HUDEP-2 (cell line): Measurements from ENCODE around the gene TM9SF3.
A peak's percentile ranks its signal among the peaks of the same experiment; 100 is the strongest.

Experiments used
- DNase-seq, 76 experiments: peaks; one replicate each; lab custom pipeline; 2025; ENCODE audit not compliant: unreplicated experiment in 76 of 76; lab: John Stamatoyannopoulos, UW

The TM9SF3 gene

GRCh38 chr10:96513305-96513697, 73.5 kb downstream of the TM9SF3 start:
- DNase-seq, result no peak

DNA sequence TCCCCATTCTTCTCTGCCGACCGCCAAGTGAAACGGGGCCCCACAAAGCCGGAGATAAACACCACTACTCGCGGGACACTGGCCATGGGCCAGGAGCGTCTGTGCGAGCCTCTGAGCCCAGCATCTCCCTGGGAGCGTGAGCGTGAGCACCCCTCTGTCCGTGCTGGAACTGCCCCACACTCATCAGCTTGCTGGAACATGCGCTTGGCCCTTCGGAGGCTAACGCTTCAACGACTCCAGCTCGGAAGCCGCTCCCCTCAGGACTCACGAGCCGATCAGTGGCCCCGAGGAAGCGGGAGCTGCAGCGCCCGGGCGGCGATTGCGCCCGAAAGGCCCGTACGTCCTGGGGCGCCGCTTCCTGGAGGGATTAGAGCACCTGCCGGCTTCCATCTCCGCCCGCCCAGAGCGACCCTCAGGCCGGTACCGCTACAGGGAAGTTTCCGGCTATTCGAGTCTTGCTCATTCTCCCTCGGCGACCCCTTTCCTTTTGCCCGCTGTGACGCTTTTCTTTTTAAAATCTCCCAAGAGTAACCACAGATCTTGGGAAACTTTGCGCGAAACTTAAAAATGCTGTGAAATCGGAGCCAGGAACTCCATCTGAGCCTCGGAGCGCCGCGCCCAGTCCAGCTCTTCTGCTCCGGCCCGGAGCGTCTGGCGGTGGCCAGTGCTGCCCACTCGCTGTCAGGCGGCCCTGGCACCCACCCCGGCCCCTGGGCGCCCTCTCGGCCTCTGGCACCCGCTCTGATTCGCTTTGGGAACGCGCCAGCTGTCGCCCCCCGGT, 74.1 kb downstream of the TM9SF3 start:
- DNase-seq, result peak in 8 of 76 experiments; percentile 4 to 29 (median 13)

DNA sequence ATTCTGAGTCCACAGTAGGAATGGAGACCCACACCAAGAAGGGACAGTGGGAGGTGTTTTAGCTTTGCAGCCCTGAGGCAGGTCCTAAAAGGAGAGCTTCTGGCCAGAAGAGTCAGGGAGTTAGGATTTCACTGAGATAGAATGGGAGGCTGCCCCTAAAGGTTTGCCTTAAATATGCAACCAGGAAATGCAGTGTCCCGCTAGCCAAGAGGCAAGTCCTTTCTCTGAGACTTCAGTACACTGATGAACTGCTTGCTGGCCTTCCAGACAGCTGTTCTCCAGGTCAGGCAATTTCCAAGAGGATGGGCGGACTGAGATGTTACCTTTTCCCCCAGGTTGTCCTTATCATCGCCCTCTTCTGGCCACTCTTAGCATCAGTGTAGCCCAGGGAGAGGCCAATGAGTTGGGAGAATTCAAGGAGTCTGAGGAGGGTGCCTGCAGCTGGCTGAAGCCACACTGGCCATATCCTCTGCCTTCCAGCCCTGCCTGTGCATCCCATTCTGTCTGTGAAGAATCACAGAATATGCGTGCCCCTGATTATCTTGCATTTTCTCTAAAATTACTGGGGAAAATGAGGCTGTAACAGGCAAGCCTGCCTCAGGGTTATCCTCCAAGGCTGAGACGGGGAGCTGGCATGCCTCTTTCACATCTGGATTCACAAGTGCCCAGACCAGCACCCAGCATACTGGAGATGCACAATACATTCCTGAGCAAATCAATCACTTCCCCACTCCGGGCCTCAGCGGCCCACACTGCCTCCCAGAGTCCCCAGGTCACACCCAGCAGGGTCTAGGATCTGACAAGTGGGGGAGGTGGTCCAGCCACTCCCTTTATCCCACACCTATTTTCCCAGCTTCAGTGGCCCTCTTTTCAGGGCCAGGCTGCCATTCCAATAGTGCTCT, 75.5 kb downstream of the TM9SF3 start:
- peak in 36 of 76 experiments; percentile 4 to 57 (median 22) for DNase-seq

DNA sequence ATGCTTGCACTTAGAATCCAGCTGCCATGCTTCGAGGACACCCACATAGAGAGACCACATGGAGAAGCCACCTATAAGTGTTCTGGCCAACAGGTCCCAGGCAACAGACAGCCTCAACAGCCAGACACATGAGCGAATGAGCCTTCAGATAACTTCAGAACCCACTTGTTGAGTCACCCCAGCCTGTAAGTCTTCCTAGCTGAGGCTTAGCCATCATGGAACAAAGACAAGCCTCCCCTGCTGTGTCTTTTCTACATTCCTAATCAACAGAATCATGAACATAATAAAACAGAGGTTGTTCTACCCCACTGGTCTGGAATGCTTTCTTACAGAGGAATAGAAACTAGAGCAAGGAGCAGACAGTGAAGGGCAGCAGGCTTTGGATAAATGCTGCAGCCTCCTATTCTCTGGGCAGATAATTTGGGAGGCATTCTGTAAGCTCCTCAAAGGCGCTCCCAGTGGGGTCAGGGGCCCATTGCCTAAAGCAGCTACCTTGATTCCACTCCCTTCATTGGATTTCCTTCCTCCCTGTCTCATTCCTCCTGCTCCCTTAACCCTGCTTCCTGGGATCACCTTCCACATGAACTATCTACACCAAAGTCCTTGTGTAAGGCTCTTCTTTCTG, 77.7 kb downstream of the TM9SF3 start:
- DNase-seq, result no peak

- no peak for DNase-seq
These were observed 79.8 kb downstream of the TM9SF3 start for GRCh38 chr10:96507044-96507443.

DNA sequence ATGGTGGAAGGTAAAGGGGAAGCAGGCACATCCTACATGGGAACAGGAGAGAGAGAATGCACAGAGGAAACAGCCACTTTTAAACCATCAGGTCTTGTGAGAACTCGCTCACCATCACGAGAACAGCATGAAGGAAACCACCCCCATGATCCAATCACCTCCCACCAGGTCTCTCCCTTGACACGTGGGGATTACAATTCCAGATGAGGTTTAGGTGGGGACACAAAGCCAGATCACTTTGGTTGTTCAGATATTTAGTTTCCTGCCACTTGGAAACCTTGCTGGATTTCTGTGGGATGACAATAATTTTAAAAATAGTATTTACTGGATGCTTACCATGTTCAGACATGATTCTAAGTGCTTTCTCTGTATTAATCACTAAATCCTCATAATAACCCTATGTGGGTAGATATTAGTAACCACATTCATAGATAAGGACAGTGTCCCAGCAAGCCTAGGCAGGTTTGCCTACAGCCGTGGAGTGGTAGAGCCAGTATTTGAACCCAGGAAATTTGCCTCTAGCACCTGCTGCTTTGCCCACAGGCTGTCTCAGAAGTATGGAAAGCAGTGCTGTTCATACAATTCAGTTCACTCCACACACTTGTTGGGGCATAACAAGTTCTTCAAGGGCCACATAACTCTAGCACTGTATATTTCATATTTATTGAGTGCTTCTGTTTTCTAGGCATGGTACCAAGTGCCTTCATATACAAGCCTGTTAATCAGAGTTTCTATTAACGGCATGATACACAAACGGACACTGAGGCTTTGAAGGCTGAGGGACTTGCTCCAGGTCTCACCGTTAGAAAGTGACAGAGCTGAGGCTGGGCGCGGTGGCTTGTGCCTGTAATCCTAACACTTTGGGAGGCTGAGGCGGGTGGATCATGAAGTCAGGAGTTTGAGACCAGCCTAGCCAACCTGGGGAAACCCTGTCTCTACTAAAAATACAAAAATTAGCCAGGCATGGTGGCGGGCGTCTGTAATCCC, 81.4 kb downstream of the TM9SF3 start:
- DNase-seq, result no peak

DNA sequence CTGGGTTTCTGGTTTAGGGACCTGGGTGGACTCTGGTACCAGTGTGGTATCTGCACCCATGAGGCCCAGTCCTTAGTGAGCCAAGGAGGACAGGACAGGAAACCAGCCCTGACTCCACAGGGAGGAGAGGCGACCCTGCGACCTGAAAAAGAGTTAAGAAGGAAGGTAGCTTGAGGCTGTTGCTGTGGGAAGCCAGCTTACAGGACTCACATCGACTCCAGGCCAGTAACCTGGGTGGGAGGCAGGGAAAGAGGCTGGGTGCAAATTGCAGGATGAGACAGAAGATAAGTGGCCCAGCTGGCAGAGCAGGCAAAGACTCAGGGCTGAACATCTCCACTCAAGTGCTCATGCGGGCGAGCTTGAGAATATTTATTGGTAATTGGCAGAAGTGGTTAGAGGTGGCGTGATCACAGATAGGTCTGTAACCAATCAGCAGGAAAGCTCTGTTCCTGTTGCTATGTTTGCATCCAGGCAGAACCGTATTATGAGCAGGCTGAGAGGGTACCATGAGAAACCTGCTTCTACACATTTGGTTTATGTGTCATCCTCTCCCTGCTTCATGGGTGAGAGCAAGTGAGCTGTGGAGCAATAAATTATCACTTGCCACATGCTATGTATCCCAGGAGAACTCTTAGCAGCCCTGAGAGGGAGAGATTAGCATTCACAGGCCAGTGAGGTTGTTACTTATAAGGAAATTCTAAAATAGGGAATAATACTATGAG, 84.1 kb downstream of the TM9SF3 start:
- DNase-seq, result no peak

GRCh38 chr10:96501985-96502384, 84.8 kb downstream of the TM9SF3 start:
- DNase-seq, result no peak

- no peak for DNase-seq
These were observed 86.3 kb downstream of the TM9SF3 start for GRCh38 chr10:96500519-96500918.

GRCh38 chr10:96500050-96500449, 86.8 kb downstream of the TM9SF3 start:
- DNase-seq, result no peak

DNA sequence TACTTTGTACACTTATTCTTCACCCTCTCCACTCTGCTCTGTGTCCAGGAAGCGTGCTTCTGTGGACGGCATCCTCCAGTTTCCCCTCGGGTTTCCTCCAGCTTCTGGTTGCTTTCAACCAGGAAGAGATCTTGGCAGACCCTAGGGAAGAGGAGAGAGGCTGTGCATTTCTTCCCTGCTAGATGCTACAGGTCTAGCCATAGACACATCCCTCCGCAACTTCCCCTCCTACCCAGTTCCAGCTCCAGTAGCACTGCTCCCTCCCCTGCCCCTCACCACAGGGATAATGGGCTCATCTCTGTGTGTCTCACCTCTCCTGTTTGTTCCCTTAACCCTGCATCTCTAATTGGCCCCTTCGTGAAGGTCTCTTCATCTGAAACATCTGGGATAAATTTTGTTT, 89.4 kb downstream of the TM9SF3 start:
- no peak for DNase-seq

DNA sequence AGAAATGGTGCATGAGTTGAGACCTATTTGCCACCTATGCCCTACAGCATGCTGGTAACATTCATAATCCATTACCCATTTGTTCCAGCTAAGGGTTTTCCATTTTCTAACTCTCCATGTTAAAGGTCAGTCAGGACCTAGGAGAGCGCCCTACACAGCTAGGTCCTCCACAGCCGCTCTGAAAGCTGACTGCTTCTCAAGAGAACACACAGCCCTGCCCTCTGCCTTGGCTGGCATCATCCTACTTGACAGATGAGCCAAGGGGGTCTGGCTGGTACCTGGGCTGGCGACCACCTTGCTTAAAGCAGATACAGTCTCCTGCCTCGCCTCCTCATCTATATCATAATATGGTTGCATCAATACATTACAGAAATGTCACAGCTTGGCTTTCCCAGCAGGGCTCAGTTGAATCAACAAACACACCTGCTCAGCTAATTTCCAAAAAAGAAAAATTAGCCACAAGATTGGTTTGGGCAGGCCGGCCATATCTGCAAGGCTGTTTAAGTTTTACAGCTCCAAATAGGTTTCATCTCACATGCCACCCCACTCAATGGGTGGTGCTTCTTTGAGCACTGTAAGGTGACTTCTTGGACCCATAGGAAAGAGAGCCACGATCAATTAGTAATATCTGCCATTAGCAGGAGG, 90.4 kb downstream of the TM9SF3 start:
- DNase-seq, result peak in 7 of 76 experiments; percentile 7 to 16 (median 11)

DNA sequence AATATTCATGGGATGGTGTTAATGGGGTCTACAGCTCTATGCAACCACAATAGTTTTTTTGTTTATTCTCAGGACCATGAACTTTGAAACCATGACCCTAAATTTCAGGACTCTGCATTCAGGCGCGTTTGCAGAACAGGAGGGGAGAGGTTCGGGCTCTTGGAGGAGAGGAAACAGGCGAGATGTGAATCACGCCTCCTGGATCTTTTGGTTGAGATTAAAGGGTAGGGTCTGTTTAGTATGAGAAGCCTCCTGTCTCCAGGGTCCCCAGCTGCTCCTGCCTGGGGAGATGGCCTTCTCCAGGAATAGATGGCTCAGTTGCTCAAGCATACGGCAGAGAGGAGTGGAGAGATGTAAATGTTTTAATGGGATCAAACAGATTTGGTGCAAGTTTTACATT, 91.3 kb downstream of the TM9SF3 start:
- DNase-seq, result no peak

- no peak for DNase-seq
These were observed 92.1 kb downstream of the TM9SF3 start for GRCh38 chr10:96494694-96495093.

GRCh38 chr10:96493871-96494525, 92.8 kb downstream of the TM9SF3 start:
- no peak for DNase-seq

GRCh38 chr10:96493254-96493653, 93.6 kb downstream of the TM9SF3 start:
- DNase-seq, result no peak

- DNase-seq, result peak in 1 of 76 experiments; percentile 5
These were observed 95.5 kb downstream of the TM9SF3 start for GRCh38 chr10:96491303-96491702.

- DNase-seq, result no peak
These were observed 98.5 kb downstream of the TM9SF3 start for GRCh38 chr10:96488161-96488935.
